Gastroesophageal sphincter (tissue), 3 donors: ENCODE results near the gene MAOA.

Source experiments
- CTCF ChIP-seq, 4 experiments: fragments of 200-600 bp in 2 of 4; fragments of 450-650 bp in 2 of 4; sonication (generic) in 1 of 4; IDR thresholded peaks; one replicate each; pipeline ENCODE4 v1.5.1; 2017 to 2019; ENCODE audit warnings: antibody characterized with exemption in 4 of 4, mild to moderate bottlenecking in 2 of 4, moderate library complexity in 2 of 4
- POLR2A ChIP-seq, 2 donors: fragments of 450-650 bp; IDR thresholded peaks; one replicate each; pipeline ENCODE4 v1.6.1; 2017; ENCODE audit warnings: antibody characterized with exemption in 2 of 2, mild to moderate bottlenecking in 2 of 2, moderate library complexity in 1 of 2

DNA sequence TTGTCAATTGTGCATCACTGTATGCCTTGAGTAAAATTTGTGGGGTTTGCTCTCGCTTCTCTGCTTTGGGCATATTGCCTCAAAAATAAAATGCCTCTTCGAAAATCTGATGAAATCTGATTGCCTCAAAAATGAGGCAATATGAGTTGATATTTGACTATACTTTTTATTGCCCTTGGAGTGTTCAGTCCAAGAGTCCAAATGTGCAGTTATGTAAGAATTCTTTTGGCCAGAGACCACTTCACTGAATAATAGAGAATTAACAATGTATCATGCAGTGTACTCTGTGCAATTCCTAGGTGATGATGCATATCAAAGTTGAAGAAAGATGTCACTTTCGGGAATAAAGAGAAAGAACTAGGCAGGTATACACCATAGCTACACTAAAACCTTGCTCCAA is 8.6 kb downstream of the MAOA start:
- TF ChIP-seq CTCF (IDR thresholded peaks at IDR 0.05) = no peak
- no peak for TF ChIP-seq POLR2A (IDR thresholded peaks at IDR 0.05)
